DOHH2 (cell line): ENCODE data around the gene RASAL1.

Experiments
- CTCF ChIP-seq: fragments of 200-600 bp; sonication (generic); IDR thresholded peaks from one replicate; pipeline ENCODE4 v1.5.1; 2014; ENCODE audit warnings: antibody characterized with exemption, mild to moderate bottlenecking, low read depth, low read length; ENCODE audit not compliant: poor library complexity, severe bottlenecking
- EZH2phosphoT487 ChIP-seq: fragments of 200-600 bp; sonication (generic); IDR thresholded peaks from 2 replicates; pipeline ENCODE4 v1.6.1; 2017; ENCODE audit warnings: borderline replicate concordance, mild to moderate bottlenecking, antibody characterized with exemption, low read length, moderate library complexity, mixed read lengths

- no peak for TF ChIP-seq CTCF
- TF ChIP-seq EZH2phosphoT487: no peak
These were observed 35.4 kb upstream of the RASAL1 start for GRCh38 chr12:113170926-113171325.
